Measurements from ENCODE around the gene SRPK1.

SRPK1 gene

DNA sequence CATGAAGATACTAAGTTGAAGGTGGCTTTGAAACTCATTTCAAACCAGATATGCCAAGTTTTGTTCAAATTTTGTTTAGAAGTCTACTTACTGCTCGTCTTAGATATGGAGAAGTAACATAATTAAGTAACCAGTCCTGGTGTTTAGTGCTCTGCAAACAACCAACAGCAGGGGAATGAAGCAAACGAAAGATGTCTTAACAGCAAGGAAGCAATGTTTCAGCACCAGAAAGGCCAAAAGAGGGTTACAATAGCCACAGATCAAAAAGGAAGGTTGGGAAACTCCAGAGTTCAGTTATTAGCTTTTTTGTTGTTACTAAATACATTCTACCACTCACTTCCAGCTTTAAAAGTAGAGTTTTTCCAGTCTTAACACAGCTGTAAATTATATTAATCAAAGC is 70.7 kb downstream of the SRPK1 start:
- H3K9me3 ChIP-seq (ENCODE audit: insufficient read depth, low read depth, low read length): no peaks in the 10 kb centered on the region
- H3K4ac ChIP-seq (ENCODE audit: low read depth, low read length): no peak overlapping the region
- H2AK5ac ChIP-seq (ENCODE audit: low read length): no peak overlapping the region
- no peaks in the 10 kb centered on the region for H3K4me1 ChIP-seq (ENCODE audit: control insufficient read depth in 1 of 2, insufficient read depth in 2 of 2, low read length in 2 of 2)
- no peaks in the 10 kb centered on the region for H3K79me2 ChIP-seq (ENCODE audit: control insufficient read depth, insufficient read depth, low read length, poor library complexity)
- H3K27ac ChIP-seq (ENCODE audit: low read depth, low read length): no peak overlapping the region
- H3K27me3 ChIP-seq (ENCODE audit: insufficient read depth, low read length): no peaks in the 10 kb centered on the region
- no peak overlapping the region for H4K8ac ChIP-seq (ENCODE audit: low read depth, low read length)
- H3K18ac ChIP-seq (ENCODE audit: low read length): no peak overlapping the region
- no peak overlapping the region for H2BK120ac ChIP-seq (ENCODE audit: insufficient read depth, low read length, poor library complexity)
- H3K23ac ChIP-seq (ENCODE audit: low read length): no peak overlapping the region
- H3K79me1 ChIP-seq (ENCODE audit: low read length): no peaks in the 10 kb centered on the region
- no peak overlapping the region for H3K9ac ChIP-seq (ENCODE audit: low read length)
- no peak overlapping the region for H2BK5ac ChIP-seq (ENCODE audit: low read depth, low read length, poor library complexity)
- H3K4me2 ChIP-seq (ENCODE audit: low read length): no peak overlapping the region
- no peak overlapping the region for H3K4me3 ChIP-seq (ENCODE audit: low read depth, low read length)
- H4K12ac ChIP-seq (ENCODE audit: low read depth, low read length): no peak overlapping the region
- no peak overlapping the region for H3K14ac ChIP-seq (ENCODE audit: low read length)
- H2AFZ ChIP-seq (ENCODE audit: insufficient read depth, low read length, poor library complexity): no peak overlapping the region
- no peak overlapping the region for H4K91ac ChIP-seq (ENCODE audit: low read depth, low read length)
- no peak overlapping the region for H2BK12ac ChIP-seq (ENCODE audit: low read length)
- H3K36me3 ChIP-seq (ENCODE audit: control insufficient read depth in 1 of 2, insufficient read depth in 2 of 2, low read length in 2 of 2): peaks cover 10 to 14% of the 10 kb centered on the region in 2 experiments
- WGBS (ENCODE audit: extremely low coverage, insufficient coverage, insufficient read length): no CpG with 5 or more reads among the region's 2 CpGs
- no peak for DNase-seq

DNA sequence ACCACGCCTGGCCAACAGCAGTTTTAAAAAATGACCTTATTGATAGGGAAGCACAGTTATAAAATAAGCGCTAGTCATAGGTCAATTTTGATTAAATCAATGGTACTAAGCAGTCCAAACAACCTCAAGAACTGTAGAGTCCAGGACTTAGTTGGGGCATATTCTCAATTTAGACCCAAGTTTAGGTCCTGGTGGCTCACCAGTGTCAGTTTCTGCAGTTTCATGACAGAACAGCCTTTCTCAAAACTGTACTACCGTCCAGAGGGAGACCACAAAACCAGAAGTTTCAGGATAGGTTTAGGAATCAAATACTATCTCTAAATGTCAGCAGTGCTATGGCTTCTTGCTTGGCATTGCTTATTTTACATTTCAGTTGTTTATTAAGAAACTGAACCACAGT is 76.6 kb downstream of the SRPK1 start:
- no peak overlapping the region for H3K18ac ChIP-seq (ENCODE audit: low read length)
- H3K27me3 ChIP-seq (ENCODE audit: insufficient read depth, low read length): no peaks in the 10 kb centered on the region
- peaks cover 16% of the 10 kb centered on the region in 2 experiments for H3K36me3 ChIP-seq (ENCODE audit: control insufficient read depth in 1 of 2, insufficient read depth in 2 of 2, low read length in 2 of 2)
- H3K4ac ChIP-seq (ENCODE audit: low read depth, low read length): no peak overlapping the region
- no CpG with 5 or more reads among the region's 3 CpGs for whole genome bisulfite sequencing (ENCODE audit: extremely low coverage, insufficient coverage, insufficient read length)
- H3K9ac ChIP-seq (ENCODE audit: low read length): no peak overlapping the region
- no peak overlapping the region for H2AFZ ChIP-seq (ENCODE audit: insufficient read depth, low read length, poor library complexity)
- no peak overlapping the region for H2BK5ac ChIP-seq (ENCODE audit: low read depth, low read length, poor library complexity)
- H3K4me3 ChIP-seq (ENCODE audit: low read depth, low read length): no peak overlapping the region
- H4K91ac ChIP-seq (ENCODE audit: low read depth, low read length): no peak overlapping the region
- no peak overlapping the region for H3K14ac ChIP-seq (ENCODE audit: low read length)
- no peak overlapping the region for H2AK5ac ChIP-seq (ENCODE audit: low read length)
- no peak overlapping the region for H3K27ac ChIP-seq (ENCODE audit: low read depth, low read length)
- no peak overlapping the region for H3K4me2 ChIP-seq (ENCODE audit: low read length)
- H4K8ac ChIP-seq (ENCODE audit: low read depth, low read length): no peak overlapping the region
- H4K12ac ChIP-seq (ENCODE audit: low read depth, low read length): no peak overlapping the region
- H3K9me3 ChIP-seq (ENCODE audit: insufficient read depth, low read depth, low read length): no peaks in the 10 kb centered on the region
- no peak for DNase-seq
- H3K79me2 ChIP-seq (ENCODE audit: control insufficient read depth, insufficient read depth, low read length, poor library complexity): no peaks in the 10 kb centered on the region
- no peaks in the 10 kb centered on the region for H3K79me1 ChIP-seq (ENCODE audit: low read length)
- no peak overlapping the region for H2BK120ac ChIP-seq (ENCODE audit: insufficient read depth, low read length, poor library complexity)
- no peak overlapping the region for H3K23ac ChIP-seq (ENCODE audit: low read length)
- H3K4me1 ChIP-seq (ENCODE audit: control insufficient read depth in 1 of 2, insufficient read depth in 2 of 2, low read length in 2 of 2): no peaks in the 10 kb centered on the region
- no peak overlapping the region for H2BK12ac ChIP-seq (ENCODE audit: low read length)

DNA sequence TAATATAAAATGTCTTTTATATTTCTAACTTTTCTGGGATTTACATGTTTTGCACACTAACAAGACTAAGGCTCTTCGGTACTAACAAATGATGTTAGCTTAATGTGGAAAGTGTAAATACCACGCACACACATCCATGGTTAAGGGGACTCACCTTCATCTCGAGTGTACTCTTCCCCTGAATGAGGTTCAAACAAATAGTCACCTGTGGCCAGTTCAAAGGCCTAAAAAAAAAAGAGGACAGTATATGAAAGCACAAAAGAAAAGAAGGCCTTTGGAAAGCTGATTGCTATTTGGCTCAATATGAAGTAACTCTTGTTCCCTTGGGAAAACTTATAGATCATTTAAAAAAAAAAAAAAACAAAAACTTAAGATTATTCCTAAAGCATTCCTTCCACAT is 78.5 kb downstream of the SRPK1 start:
- Histone ChIP-seq H3K36me3 (ENCODE audit: control insufficient read depth in 1 of 2, insufficient read depth in 2 of 2, low read length in 2 of 2) (peaks cover 17 to 19% of the 10 kb centered on the region in 2 experiments), H3K4me3 (ENCODE audit: low read depth, low read length) (no peak overlapping the region), H3K4me2 (ENCODE audit: low read length) (no peak overlapping the region), H2AFZ (ENCODE audit: insufficient read depth, low read length, poor library complexity) (no peak overlapping the region), H3K27ac (ENCODE audit: low read depth, low read length) (no peak overlapping the region), H3K9me3 (ENCODE audit: insufficient read depth, low read depth, low read length) (no peaks in the 10 kb centered on the region), H2BK5ac (ENCODE audit: low read depth, low read length, poor library complexity) (no peak overlapping the region), H3K14ac (ENCODE audit: low read length) (no peak overlapping the region), H3K23ac (ENCODE audit: low read length) (no peak overlapping the region), H4K12ac (ENCODE audit: low read depth, low read length) (no peak overlapping the region), H3K9ac (ENCODE audit: low read length) (no peak overlapping the region), H3K79me1 (ENCODE audit: low read length) (no peaks in the 10 kb centered on the region), H3K4me1 (ENCODE audit: control insufficient read depth in 1 of 2, insufficient read depth in 2 of 2, low read length in 2 of 2) (no peaks in the 10 kb centered on the region), H2BK120ac (ENCODE audit: insufficient read depth, low read length, poor library complexity) (no peak overlapping the region), H4K8ac (ENCODE audit: low read depth, low read length) (no peak overlapping the region), H3K4ac (ENCODE audit: low read depth, low read length) (no peak overlapping the region), H2BK12ac (ENCODE audit: low read length) (no peak overlapping the region), H4K91ac (ENCODE audit: low read depth, low read length) (no peak overlapping the region), H2AK5ac (ENCODE audit: low read length) (no peak overlapping the region), H3K18ac (ENCODE audit: low read length) (no peak overlapping the region), H3K27me3 (ENCODE audit: insufficient read depth, low read length) (no peaks in the 10 kb centered on the region), H3K79me2 (ENCODE audit: control insufficient read depth, insufficient read depth, low read length, poor library complexity) (no peaks in the 10 kb centered on the region)
- WGBS (ENCODE audit: extremely low coverage, insufficient coverage, insufficient read length): no CpG with 5 or more reads among the region's 3 CpGs
- no peak for DNase-seq

DNA sequence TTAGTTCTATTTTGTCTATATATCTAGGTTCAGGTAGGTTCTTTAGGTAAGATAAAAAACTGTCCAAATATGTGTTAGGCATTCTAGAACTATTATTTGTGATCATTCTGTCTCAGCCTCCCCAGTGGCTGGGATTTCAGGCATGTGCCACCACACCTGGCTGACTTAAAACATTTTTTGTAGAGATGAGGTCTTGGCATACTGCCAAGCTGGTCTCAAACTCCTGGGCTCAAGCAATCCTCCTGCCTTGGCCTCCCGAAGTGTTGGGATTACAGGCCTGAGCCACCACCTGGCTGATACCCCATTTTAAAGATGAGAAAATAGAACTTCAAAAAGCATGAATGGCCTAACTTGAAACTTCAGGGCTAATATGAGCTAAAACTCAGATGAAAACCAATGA is 81.9 kb downstream of the SRPK1 start:
- Histone ChIP-seq H3K79me2 (ENCODE audit: control insufficient read depth, insufficient read depth, low read length, poor library complexity) (no peaks in the 10 kb centered on the region), H2AK5ac (ENCODE audit: low read length) (no peak overlapping the region), H4K8ac (ENCODE audit: low read depth, low read length) (no peak overlapping the region), H3K4ac (ENCODE audit: low read depth, low read length) (no peak overlapping the region), H3K9ac (ENCODE audit: low read length) (no peak overlapping the region), H3K14ac (ENCODE audit: low read length) (no peak overlapping the region), H3K27me3 (ENCODE audit: insufficient read depth, low read length) (no peaks in the 10 kb centered on the region), H3K23ac (ENCODE audit: low read length) (no peak overlapping the region), H3K4me1 (ENCODE audit: control insufficient read depth in 1 of 2, insufficient read depth in 2 of 2, low read length in 2 of 2) (no peaks in the 10 kb centered on the region), H3K4me3 (ENCODE audit: low read depth, low read length) (no peak overlapping the region), H3K27ac (ENCODE audit: low read depth, low read length) (no peak overlapping the region), H3K9me3 (ENCODE audit: insufficient read depth, low read depth, low read length) (no peaks in the 10 kb centered on the region), H2BK12ac (ENCODE audit: low read length) (no peak overlapping the region), H3K79me1 (ENCODE audit: low read length) (no peaks in the 10 kb centered on the region), H3K4me2 (ENCODE audit: low read length) (no peak overlapping the region), H2AFZ (ENCODE audit: insufficient read depth, low read length, poor library complexity) (no peak overlapping the region), H4K91ac (ENCODE audit: low read depth, low read length) (no peak overlapping the region), H4K12ac (ENCODE audit: low read depth, low read length) (no peak overlapping the region), H3K36me3 (ENCODE audit: control insufficient read depth in 1 of 2, insufficient read depth in 2 of 2, low read length in 2 of 2) (peaks cover 22 to 23% of the 10 kb centered on the region in 2 experiments), H2BK120ac (ENCODE audit: insufficient read depth, low read length, poor library complexity) (no peak overlapping the region), H2BK5ac (ENCODE audit: low read depth, low read length, poor library complexity) (no peak overlapping the region), H3K18ac (ENCODE audit: low read length) (no peak overlapping the region)
- WGBS (ENCODE audit: extremely low coverage, insufficient coverage, insufficient read length): no CpG with 5 or more reads among the region's 1 CpG
- no peak for DNase-seq

All from trophoblast cell (in vitro differentiated cells and primary cell).